Measurements from ENCODE around the gene CUBN. TPM values are rescaled to one million over a fixed set of nuclear protein-coding genes. Genes with fewer than 3 reads are reported as not detected.

The CUBN gene
- total and polyA plus RNA-seq, 5 donors from 2014 or later: 0.01 to 4.7 (median 0.15) TPM

DNA sequence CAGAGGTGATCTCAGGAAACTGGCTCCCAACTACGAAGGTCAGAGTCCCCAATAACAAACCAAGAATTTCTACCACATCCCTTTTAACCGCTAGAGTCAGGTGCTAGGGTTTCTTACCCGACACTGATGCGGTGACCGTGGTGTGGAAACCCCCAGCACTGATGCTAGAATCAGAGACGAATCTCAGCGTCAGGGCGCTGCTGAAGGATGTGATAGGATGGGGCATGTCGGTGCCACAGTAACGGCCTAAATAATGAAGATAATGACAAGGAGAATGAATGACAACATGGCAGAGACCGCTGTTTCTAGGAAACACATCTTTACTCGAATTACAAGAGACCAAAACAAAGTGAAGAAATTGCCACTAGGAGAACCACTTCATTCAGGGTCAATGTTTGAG is 181.2 kb downstream of the CUBN start:
- Histone ChIP-seq H3K4me1 (ENCODE audit: control insufficient read depth, insufficient read depth, low read length, poor library complexity, severe bottlenecking) (peaks cover 14% of the 10 kb centered on the region), H3K27ac (ENCODE audit: insufficient read depth, low read length, poor library complexity, severe bottlenecking) (no peak overlapping the region), H3K9me3 (ENCODE audit: control insufficient read depth in 2 of 2, low read length in 2 of 2) (no peaks in the 10 kb centered on the region), H3K27me3 (ENCODE audit: control insufficient read depth, insufficient read depth, low read length) (no peaks in the 10 kb centered on the region), H3K36me3 (ENCODE audit: control insufficient read depth, insufficient read depth, low read length) (no peaks in the 10 kb centered on the region), H3K4me3 (ENCODE audit: low read depth, low read length) (no peak overlapping the region)
- Mint-ChIP-seq H3K27ac (peak overlapping the region in 1 of 3 donors; percentile 42), H3K4me1 (peaks cover 10 to 21% (median 18%) of the 10 kb centered on the region in 4 donors), H3K9me3 (no peaks in the 10 kb centered on the region), H3K4me3 (no peak overlapping the region), H3K27me3 (no peaks in the 10 kb centered on the region), H3K36me3 (peaks cover 29% of the 10 kb centered on the region)
- ATAC-seq (ENCODE audit: low read depth in 2 of 2) (peak in 1 of 2 donors; percentile 69), DNase-seq (peak in 2 of 3 donors; percentile 27 to 34)

DNA sequence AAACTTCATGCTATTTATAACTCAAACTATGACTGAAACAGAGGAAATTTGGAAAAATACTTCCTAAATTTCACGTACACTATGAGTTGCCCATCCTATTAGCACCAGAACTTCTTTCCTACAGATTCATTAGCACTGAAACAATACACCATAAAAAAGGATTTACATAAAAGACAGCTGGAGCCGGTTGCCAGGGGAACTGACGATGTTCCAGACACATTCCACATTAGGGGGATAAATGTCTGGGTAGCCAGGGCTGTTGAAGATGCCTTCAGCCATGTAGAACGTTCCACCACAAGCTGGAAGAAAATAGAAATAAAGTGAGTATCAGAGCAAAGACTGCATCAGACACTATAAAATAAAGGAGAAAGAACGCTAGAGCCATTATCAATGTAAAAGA is 182.5 kb downstream of the CUBN start:
- Mint-ChIP-seq H3K27ac (no peak overlapping the region), H3K4me3 (no peak overlapping the region), H3K27me3 (no peaks in the 10 kb centered on the region), H3K4me1 (peaks cover 7 to 27% (median 17%) of the 10 kb centered on the region in 4 donors), H3K9me3 (no peaks in the 10 kb centered on the region), H3K36me3 (peaks cover 19% of the 10 kb centered on the region)
- no peaks in the 10 kb centered on the region for H3K9me3 ChIP-seq (ENCODE audit: control insufficient read depth in 2 of 2, low read length in 2 of 2)
- H3K27ac ChIP-seq (ENCODE audit: insufficient read depth, low read length, poor library complexity, severe bottlenecking): no peak overlapping the region
- H3K4me1 ChIP-seq (ENCODE audit: control insufficient read depth, insufficient read depth, low read length, poor library complexity, severe bottlenecking): peaks cover 14% of the 10 kb centered on the region
- DNase-seq (no peak), ATAC-seq (ENCODE audit: low read depth in 2 of 2) (no peak)
- no peaks in the 10 kb centered on the region for H3K36me3 ChIP-seq (ENCODE audit: control insufficient read depth, insufficient read depth, low read length)
- H3K27me3 ChIP-seq (ENCODE audit: control insufficient read depth, insufficient read depth, low read length): no peaks in the 10 kb centered on the region
- no peak overlapping the region for H3K4me3 ChIP-seq (ENCODE audit: low read depth, low read length)

DNA sequence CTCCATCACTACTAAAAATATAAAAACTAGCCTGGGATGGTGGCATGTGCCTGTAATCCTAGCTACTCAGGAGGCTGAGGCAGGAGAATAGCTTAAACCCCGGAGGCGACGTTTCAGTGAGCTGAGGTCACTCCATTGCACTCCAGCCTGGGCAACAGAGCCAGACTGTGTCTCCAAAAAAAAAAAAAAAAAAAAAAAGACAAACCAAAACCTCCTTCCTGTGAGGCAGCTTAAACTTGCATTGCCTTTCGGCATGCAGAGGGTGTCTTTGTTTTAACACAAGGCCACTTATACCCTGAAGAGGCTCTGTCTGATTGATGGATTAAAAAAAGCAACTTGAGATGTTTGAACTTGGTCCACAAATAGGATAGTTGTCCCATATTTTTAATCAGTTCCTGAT is 184.0 kb downstream of the CUBN start:
- H3K27ac ChIP-seq (ENCODE audit: insufficient read depth, low read length, poor library complexity, severe bottlenecking): no peak overlapping the region
- H3K9me3 Mint-ChIP-seq: no peaks in the 10 kb centered on the region
- no peak overlapping the region for H3K27ac Mint-ChIP-seq
- peaks cover 5 to 29% (median 19%) of the 10 kb centered on the region in 4 donors for H3K4me1 Mint-ChIP-seq
- H3K27me3 ChIP-seq (ENCODE audit: control insufficient read depth, insufficient read depth, low read length): no peaks in the 10 kb centered on the region
- no peaks in the 10 kb centered on the region for H3K9me3 ChIP-seq (ENCODE audit: control insufficient read depth in 2 of 2, low read length in 2 of 2)
- ATAC-seq (ENCODE audit: low read depth in 2 of 2) (no peak), DNase-seq (no peak)
- H3K36me3 Mint-ChIP-seq: peaks cover 15% of the 10 kb centered on the region
- no peak overlapping the region for H3K4me3 ChIP-seq (ENCODE audit: low read depth, low read length)
- peaks cover 14% of the 10 kb centered on the region for H3K4me1 ChIP-seq (ENCODE audit: control insufficient read depth, insufficient read depth, low read length, poor library complexity, severe bottlenecking)
- H3K4me3 Mint-ChIP-seq: no peak overlapping the region
- H3K27me3 Mint-ChIP-seq: no peaks in the 10 kb centered on the region
- no peaks in the 10 kb centered on the region for H3K36me3 ChIP-seq (ENCODE audit: control insufficient read depth, insufficient read depth, low read length)

DNA sequence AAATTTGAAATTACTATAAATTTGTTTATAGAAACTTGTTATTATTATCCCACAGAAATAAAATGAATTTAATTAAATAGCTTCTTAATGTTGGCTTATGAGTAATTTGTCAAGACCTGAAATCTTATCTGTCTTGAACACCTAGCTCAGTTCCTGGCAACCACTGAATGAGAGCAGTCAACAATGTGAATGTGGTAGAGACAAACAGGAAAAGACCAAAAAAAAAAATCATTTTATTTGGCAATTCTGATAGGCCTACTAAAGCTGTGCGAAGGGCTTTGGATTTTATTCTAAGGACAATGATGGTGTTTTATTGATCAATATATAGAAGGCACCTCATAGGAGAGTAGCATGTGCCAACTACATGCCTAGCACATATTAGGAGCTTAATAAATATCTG is 184.6 kb downstream of the CUBN start:
- peaks cover 14% of the 10 kb centered on the region for H3K4me1 ChIP-seq (ENCODE audit: control insufficient read depth, insufficient read depth, low read length, poor library complexity, severe bottlenecking)
- no peaks in the 10 kb centered on the region for H3K27me3 ChIP-seq (ENCODE audit: control insufficient read depth, insufficient read depth, low read length)
- H3K36me3 ChIP-seq (ENCODE audit: control insufficient read depth, insufficient read depth, low read length): no peaks in the 10 kb centered on the region
- no peak overlapping the region for H3K27ac ChIP-seq (ENCODE audit: insufficient read depth, low read length, poor library complexity, severe bottlenecking)
- ATAC-seq (ENCODE audit: low read depth in 2 of 2) (no peak), DNase-seq (peak in 1 of 3 donors; percentile 6)
- peaks cover 19% of the 10 kb centered on the region for H3K36me3 Mint-ChIP-seq
- no peaks in the 10 kb centered on the region for H3K9me3 ChIP-seq (ENCODE audit: control insufficient read depth in 2 of 2, low read length in 2 of 2)
- no peaks in the 10 kb centered on the region for H3K27me3 Mint-ChIP-seq
- H3K4me3 Mint-ChIP-seq: no peak overlapping the region
- peaks cover 5 to 29% (median 19%) of the 10 kb centered on the region in 4 donors for H3K4me1 Mint-ChIP-seq
- no peak overlapping the region for H3K27ac Mint-ChIP-seq
- peak overlapping the region; percentile 47 for H3K4me3 ChIP-seq (ENCODE audit: low read depth, low read length)
- H3K9me3 Mint-ChIP-seq: no peaks in the 10 kb centered on the region

DNA sequence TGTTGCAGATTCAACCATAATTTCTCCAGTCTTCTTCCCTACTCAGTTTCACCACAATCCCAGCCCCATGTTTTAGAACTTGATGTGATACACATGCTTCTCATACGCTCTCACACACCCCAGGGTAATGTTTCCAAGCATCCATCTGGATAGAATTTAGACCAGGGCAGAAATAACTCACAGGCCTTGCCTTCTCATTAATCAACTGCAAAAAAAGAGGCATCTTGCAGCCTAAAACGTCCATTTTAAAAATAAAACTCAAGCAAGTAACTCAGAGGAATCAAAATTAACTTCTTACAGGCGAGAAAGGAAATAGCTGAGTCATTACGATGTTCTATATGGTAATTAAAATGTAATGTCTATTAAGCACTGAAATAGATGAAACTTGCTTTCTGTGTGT is 185.2 kb downstream of the CUBN start:
- Histone ChIP-seq H3K36me3 (ENCODE audit: control insufficient read depth, insufficient read depth, low read length) (no peaks in the 10 kb centered on the region), H3K9me3 (ENCODE audit: control insufficient read depth in 2 of 2, low read length in 2 of 2) (no peaks in the 10 kb centered on the region), H3K27ac (ENCODE audit: insufficient read depth, low read length, poor library complexity, severe bottlenecking) (no peak overlapping the region), H3K4me1 (ENCODE audit: control insufficient read depth, insufficient read depth, low read length, poor library complexity, severe bottlenecking) (peaks cover 14% of the 10 kb centered on the region), H3K4me3 (ENCODE audit: low read depth, low read length) (peak overlapping the region; percentile 47), H3K27me3 (ENCODE audit: control insufficient read depth, insufficient read depth, low read length) (no peaks in the 10 kb centered on the region)
- H3K4me3 Mint-ChIP-seq: peak overlapping the region in 2 of 4 donors; percentile 5 to 78
- DNase-seq (no peak), ATAC-seq (ENCODE audit: low read depth in 2 of 2) (no peak)
- H3K9me3 Mint-ChIP-seq: no peaks in the 10 kb centered on the region
- peak overlapping the region; percentile 0 to 40 (median 8) for H3K27ac Mint-ChIP-seq
- H3K36me3 Mint-ChIP-seq: peaks cover 21% of the 10 kb centered on the region
- H3K4me1 Mint-ChIP-seq: peaks cover 5 to 29% (median 19%) of the 10 kb centered on the region in 4 donors
- H3K27me3 Mint-ChIP-seq: no peaks in the 10 kb centered on the region

DNA sequence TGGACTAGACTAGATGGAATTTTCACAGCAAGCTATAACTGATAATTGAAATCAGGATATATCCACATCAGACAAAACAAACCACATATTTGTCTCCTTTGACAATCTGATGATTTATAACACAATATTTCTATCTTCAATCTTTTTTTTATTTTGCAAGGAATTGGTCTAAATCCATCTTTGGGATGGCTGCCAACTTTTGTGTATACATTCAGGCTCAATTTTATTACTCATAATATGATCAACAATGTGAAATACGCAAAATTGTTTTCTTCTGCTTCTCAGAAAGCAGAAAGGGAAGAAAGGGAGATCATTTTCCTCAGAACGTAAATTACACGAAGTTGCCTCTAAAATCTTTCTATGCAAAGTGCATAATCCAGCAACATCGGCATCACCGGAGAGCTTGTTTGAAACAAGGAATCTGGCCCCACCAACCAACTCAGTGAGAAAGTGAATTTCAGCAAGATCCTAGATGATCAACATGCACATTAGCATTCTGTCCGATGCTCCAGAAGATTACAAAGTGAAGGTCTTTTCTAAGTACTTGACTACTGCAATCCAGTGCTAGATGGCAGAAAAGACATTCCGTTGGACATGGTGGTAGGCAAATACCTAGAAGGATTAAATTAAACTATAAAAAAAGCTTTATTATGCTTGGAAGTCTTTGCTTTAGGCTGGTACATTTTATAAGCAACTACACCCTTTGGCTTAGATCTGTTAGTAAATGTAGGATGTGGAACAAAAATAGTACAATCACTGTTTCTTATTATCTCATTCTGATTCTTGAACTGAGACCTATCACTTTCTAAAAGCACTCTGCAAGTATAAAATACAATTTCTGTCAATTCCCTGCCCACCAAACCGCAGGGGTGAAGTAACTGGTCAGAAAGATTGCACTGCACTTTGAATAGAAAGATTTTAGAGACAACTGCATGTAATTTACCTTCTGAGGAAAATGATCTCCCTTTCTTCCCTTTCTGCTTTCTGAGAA is 186.0 kb downstream of the CUBN start:
- Histone ChIP-seq H3K36me3 (ENCODE audit: control insufficient read depth, insufficient read depth, low read length) (no peaks in the 10 kb centered on the region), H3K27me3 (ENCODE audit: control insufficient read depth, insufficient read depth, low read length) (no peaks in the 10 kb centered on the region), H3K9me3 (ENCODE audit: control insufficient read depth in 2 of 2, low read length in 2 of 2) (no peaks in the 10 kb centered on the region), H3K4me3 (ENCODE audit: low read depth, low read length) (no peak overlapping the region), H3K4me1 (ENCODE audit: control insufficient read depth, insufficient read depth, low read length, poor library complexity, severe bottlenecking) (peaks cover 14% of the 10 kb centered on the region), H3K27ac (ENCODE audit: insufficient read depth, low read length, poor library complexity, severe bottlenecking) (no peak overlapping the region)
- ATAC-seq (ENCODE audit: low read depth in 2 of 2): no peak
- Mint-ChIP-seq H3K4me3 (no peak overlapping the region), H3K9me3 (no peaks in the 10 kb centered on the region), H3K36me3 (peaks cover 21% of the 10 kb centered on the region), H3K4me1 (peaks cover 5 to 29% (median 19%) of the 10 kb centered on the region in 4 donors), H3K27me3 (no peaks in the 10 kb centered on the region), H3K27ac (no peak overlapping the region)
- DNase-seq: no peak

DNA sequence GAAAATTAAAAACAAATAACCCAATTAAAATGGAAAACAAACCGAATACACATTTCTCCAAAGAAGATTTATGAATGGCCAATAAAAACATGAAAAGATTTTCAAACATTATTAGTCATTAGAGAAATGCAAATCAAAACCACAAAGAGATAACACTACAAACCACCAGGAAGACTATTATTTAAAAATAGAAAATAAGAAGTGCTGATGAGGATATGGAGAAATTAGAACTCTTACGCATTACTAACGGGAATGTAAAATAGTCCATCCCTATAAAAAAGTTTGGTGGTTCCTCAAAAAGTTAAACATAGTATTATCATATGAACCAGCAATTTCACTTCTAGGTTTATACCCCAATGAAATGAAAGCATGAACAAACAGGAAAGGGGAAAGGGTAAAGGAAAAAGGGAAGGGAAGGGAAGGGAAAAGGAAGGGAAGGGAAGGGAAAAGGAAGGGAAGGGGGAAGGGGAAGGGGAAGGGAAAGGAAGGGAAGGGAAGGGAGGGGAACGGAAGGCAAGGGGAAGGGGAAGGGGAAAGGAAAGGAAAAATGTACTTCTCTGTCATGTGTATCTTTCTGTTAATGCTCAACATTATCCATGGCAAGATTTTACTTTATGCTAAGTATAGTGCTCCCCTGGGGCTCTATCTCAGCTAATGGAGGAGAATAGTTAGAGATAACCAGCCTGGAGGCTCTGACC is 187.1 kb downstream of the CUBN start:
- Histone ChIP-seq H3K9me3 (ENCODE audit: control insufficient read depth in 2 of 2, low read length in 2 of 2) (no peaks in the 10 kb centered on the region), H3K27ac (ENCODE audit: insufficient read depth, low read length, poor library complexity, severe bottlenecking) (no peak overlapping the region), H3K4me3 (ENCODE audit: low read depth, low read length) (no peak overlapping the region), H3K36me3 (ENCODE audit: control insufficient read depth, insufficient read depth, low read length) (no peaks in the 10 kb centered on the region), H3K27me3 (ENCODE audit: control insufficient read depth, insufficient read depth, low read length) (no peaks in the 10 kb centered on the region), H3K4me1 (ENCODE audit: control insufficient read depth, insufficient read depth, low read length, poor library complexity, severe bottlenecking) (peaks cover 14% of the 10 kb centered on the region)
- Mint-ChIP-seq H3K9me3 (no peaks in the 10 kb centered on the region), H3K27ac (no peak overlapping the region), H3K36me3 (peaks cover 15% of the 10 kb centered on the region), H3K4me3 (no peak overlapping the region), H3K27me3 (no peaks in the 10 kb centered on the region), H3K4me1 (peaks cover 5 to 29% (median 16%) of the 10 kb centered on the region in 4 donors)
- no peak for ATAC-seq (ENCODE audit: low read depth in 2 of 2)
- DNase-seq: no peak
